Stimulated activated CD4-positive, alpha-beta T cell treated with anti-CD3 and anti-CD28 coated beads, Interleukin-2, amount 100 ng/mL, for 48 hours (primary cell): ENCODE data around the gene CTIF.

Experiments used
- DNase-seq, 2 donors: peaks; one replicate each; pipeline ENCODE4 v3.0.0-alpha.2; 2020

The CTIF gene

DNA sequence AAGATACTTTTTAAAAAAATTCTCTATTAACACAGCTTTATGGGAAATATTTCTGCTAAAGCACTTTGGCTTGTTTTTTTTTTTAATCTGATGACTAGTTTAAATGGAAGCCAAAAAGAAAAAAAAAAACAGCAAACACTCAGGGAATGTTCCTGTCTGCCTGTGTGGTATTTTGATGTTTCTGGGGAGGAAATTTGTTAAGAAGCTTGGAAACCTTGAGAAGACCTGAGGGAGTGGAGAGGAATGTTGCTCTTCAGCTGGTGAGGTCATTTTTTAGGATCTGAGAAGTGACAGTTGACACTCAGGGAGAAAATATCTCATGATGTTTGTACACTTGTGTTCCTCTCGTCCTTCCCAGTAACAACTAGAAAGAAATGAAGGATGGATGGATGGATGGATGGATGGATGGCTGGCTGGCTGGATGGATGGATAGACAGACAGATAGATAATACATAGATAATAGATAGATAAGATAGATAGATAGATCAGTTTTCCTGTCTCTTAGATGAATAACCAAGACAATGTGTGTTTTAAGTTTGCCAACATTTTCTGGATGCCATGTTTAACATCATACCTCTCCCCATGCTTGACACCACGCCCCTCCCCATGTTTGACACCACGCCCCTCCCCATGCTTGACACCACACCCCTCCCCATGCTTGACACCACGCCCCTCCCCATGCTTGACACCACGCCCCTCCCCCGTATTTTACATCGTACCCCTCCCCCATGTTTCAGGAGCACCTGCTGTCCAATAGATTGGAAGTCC, 84.8 kb downstream of the CTIF start:
- DNase-seq = no peak

DNA sequence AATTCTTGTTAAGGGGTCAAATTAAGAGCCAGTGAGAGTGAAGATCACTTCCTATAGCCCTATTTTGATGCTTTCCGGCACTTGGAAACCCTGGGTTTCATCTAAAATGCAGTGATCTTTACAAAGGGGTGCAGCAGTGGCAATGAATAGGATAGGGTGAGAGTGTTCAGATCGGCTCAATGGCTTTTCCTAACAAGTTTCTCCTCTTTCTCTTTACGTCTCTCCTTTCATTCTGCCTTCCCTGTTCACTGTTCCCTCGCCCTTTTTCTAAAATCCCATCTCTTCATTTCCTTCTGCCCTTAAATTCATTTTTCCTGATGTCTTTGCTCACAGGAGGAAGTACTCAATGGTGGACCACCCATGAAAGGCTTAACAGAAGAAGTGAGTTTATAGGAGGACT, 86.0 kb downstream of the CTIF start:
- no peak for DNase-seq

DNA sequence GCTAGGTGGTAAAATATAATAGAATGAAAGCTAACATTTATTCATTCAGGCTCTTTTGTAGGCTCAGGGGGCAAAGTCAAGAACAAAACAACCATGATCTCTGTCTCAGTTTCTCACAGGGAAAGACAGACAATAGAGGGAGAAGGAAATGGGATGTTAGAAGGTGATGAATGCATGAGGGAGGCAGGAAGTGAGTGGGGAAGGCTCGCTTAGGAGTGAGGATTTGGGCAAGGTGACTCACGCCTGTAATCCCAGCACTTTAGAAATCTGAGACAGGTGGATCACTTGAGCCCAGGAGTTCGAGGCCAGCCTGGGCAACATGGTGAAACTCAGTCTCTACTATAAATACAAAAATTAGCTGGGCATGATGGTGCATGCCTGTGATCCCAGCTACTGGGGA, 88.4 kb downstream of the CTIF start:
- DNase-seq = no peak

DNA sequence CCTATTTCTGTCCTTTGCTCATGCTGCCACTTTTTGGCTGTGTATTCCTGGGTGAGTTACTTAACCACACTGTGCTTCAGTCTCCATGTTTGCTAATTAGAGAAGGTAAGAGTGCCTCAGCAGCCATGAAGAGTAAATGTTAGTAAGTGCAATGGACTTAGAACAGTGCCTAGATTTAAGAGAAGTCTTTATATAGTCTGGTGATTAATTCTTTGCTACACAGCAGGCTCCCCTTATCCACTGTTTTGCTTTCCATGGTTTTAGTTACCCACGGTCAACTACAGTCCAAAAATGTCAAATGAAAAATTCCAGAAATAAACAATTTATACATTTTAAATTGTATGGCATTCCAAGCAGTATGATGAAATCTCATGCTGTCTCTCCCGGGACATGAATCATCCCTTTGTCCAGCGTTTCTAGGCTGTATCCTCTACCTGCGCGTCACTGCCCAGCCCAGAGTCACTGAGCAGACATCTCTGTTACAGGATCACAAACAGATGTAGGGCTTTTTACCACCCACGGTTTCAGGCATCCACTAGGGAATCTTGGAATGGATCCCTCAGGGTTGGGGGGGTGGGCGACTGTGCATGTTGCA, 91.0 kb downstream of the CTIF start:
- DNase-seq = no peak

DNA sequence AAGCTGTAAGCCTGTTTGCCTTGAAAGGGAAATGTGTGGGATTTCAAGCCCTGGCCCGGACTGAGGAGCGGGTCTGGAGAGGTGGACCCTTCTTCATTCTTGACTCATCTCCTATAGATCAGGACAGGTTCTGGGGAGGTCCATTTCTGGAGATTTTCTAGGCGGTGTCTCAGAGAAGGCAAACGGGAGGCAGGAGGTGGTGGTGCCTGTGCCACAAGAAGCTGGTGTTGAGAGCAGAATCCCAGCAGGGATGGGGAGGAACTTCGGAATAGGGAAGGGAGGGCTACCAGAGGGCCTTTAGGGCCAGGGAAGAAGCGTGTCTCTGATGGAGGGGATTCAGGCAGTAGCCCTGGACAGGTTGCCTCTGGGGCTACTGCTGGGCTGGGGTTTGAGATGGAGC, 93.0 kb downstream of the CTIF start:
- DNase-seq = no peak

DNA sequence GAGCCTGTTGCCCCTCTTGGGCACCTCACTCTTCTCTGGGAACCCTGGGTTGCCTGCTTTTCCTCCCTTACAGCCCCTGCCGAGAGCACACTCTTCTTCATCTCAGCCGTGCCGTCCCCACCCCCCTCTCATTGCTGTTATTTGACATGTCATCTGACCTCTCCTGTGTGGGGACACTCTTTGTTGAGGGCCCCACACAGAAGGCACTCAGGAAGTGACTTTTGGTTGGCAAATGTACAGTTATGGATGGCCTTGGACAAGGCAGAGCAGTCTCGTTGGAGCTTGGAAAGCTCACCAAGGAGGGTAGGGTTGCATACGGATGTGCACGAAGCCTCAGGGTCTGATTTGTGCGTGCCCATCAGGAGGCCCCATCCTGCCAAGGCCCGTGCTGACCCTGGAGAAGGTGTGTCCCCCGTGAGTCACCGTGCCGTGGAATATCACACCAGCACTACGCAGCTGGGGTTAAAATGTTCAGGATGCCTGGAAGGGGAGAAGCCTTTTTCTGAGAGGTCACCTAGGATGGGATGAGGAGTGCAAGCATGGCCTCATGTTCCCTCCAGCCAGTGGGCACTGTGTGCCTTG, 93.9 kb downstream of the CTIF start:
- DNase-seq = no peak

DNA sequence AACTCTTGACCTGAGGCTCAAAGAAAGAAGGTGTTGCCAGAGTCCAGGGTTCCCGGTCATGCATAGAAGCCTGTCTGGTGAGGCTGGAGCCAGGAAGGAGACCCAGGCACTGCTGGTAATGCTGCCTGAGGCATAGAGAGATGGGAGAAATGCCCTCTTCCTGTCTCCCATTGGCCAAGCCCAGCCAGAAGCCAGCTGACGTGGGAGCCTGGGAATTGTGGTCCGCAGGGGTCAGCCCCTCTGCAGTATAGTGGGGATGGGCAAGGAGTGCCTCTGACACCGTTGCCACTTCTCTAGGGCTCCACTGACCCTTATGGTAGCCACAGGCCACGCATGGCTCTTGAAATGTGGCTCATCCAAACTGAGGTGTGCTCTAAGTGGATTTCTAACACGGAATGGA, 95.7 kb downstream of the CTIF start:
- no peak for DNase-seq

DNA sequence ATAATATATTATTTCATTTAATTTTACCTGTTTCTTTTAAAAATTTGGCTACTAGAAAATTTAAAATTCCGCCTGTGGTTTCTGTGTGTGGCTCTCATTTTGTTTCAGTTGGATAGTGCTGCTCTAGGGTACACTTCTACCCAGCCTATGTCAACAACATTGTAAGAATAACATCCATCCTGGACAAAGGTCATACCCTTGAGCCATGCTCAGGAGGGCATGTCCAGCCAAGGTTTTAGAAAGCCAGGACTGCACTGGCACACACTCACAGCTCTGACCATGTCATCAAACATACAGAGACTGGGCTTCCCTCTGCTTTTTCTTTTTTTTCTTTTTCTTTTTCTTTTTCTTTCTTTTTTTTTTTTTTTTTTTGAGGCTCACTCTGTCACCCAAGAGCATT, 96.1 kb downstream of the CTIF start:
- no peak for DNase-seq

DNA sequence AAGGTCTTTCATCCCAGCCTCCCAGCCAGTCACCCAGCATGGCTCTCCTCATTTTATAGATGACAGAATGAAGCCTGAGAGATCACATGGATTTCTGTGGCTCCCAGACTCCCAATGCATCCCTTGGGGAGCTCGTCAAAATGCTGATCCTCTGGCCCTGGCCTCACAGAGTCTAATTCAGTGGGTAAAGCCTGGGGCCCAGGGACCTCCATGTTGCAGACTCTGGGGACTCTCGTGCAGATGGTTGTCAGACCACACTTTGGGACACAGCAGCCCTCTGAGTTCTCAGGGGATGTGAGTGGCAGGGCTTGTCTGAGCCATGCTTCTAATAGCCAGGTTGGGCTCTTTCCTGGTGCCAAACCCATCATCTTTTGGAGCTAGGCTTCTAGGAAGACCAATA, 97.0 kb downstream of the CTIF start:
- no peak for DNase-seq

DNA sequence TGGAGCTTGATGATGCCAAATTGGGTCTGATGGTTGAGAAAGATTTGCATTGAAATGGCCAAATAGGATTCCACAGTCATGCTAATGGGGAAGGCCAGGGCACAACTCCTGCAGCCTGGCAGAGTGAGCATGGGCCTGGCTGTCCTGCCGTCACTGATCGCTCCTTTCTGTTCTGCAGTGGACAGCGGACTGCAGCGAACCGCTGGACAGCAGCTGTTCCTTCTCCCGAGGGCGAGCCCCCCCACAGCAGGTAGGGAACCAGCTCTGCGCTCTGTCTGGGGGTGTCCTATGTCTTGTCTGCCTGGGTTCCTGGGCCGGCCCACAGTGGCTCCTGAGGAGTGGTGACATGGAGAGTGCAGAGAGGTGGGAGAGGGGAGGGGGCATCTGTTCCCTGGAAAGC, 97.6 kb downstream of the CTIF start:
- no peak for DNase-seq

DNA sequence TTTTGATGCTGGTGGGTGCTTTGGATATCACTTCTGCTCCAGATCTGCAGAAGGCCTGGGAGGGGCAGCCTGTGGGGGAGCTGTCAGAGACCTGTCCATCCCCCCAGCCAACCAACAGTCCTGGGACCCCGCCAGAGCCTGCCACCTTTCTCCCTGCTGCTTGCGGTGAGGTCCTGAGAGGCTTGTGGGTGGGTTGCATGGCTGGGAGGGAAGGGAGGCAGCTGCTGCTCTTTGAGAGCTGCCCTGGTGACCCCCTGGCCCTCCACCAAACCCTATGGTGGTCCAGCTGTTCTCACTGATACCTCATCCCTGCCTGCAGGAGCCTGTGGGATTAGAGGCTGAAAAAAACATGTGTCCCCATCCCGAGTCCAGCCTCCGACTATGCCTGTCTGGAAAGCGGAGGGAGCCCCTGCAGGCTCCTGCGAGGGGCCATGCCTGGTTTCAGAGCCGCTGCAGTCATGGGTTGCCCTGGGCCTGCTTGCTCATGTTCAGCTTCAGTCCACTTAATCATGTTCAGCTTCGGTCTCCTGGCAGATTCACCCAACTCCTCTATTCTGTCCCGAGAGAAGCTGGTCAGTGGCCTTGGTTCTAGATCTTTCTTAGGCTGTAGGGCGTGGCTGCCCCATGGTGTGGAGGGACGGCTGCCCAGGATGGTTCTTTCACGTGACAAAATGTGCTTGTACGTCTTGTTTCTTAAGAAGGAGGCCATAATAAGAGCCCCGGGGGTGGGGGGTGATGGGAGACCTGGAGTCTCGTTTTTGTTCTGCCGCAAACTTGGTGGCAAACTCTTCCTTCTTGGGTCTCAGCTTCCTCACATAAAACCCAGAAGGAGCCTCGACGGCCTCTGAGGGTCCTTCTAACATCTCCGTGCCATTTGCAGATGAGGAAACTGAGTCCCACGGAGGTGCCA, 98.5 kb downstream of the CTIF start:
- DNase-seq = no peak

DNA sequence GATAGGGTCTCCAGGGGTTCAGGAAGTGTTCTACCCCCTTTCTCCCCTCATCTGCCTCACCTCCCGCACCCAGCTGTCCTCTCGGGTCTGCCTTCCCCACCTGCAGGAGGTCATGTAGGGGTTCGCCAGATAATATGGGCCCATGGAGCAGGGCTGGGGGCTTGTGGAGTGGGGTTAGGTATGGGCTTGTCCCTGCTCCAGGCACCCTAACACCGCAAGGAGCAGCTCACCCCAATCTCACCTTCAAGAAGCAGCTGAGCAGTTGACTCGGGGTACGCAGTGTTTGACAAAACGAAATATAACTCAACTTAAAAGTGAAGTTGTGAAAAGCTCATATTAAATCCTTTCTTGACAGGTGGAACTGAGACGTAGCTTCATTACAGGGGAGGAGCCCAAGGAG, 99.6 kb downstream of the CTIF start:
- no peak for DNase-seq

DNA sequence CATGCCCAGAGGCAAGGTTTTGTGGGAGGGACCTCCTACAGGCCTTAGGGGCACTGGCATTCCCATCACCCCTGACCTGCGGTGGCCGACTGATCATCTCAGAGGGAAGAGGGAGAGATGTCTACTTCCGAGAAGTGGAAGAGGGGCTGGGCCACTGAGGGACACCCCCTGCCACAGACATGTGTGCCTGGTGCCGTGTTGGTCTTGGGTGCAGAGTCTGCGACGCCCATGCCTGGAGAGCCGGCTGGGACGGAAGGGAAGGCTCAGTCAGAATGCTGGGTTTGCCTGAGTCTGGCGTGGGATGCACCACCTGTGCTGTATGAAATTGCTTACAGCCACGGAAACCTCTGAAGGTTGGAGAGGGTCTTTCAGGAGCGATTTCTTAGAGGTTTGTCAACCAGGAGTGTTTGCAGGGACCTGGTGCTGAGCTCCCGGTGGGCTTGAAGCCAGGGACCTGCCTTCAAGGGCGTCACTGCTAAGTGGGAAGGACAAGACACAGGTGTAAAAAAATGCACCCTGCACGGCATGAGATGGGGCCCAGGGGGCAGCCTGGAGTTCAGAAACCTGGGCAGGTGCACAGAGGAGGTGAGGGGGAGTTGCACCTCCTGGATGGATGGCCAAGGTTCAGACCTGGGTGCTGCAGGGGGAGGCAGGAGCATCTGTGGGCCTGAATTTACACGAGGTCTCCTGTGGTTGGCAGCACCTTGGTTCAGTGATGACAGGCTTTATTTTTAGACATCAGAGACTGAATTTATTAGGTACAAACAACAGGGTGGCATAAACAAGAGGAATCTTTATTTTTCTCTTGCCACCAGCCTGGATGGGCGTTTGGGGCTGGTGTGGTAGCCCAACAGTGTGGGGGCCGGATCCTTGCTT, 100.3 kb downstream of the CTIF start:
- no peak for DNase-seq

DNA sequence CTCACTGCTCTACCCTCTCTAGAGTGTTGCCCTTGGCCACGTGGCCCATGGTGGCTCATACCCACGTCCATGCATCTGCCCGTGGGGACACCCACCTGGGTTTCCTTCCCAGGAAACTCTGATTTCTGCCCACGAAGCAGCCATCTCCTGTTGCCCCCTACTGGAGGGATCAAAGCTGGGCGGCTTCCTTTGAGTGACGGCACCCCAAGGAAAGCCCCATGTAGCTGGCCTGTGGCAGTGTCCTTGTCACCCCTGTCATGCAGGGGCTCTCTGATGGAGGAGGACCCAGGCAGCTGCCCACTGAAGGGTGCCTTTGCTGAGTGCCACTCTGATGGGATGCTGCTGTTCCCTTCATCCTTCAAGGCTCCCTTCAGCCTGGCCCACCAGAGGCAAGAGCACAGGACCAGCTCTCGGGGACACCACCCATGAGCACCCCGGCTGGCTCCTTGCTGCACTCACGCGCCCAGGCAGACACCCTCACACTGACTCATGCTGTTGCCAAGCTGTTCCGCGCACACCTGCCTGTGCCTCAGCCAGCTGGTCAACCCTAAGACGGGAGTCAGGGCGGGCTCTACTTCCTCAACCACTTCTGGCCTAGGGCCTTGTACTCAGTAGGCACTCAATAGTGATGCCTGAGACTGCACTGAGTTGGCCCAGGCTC, 101.1 kb downstream of the CTIF start:
- DNase-seq = no peak

DNA sequence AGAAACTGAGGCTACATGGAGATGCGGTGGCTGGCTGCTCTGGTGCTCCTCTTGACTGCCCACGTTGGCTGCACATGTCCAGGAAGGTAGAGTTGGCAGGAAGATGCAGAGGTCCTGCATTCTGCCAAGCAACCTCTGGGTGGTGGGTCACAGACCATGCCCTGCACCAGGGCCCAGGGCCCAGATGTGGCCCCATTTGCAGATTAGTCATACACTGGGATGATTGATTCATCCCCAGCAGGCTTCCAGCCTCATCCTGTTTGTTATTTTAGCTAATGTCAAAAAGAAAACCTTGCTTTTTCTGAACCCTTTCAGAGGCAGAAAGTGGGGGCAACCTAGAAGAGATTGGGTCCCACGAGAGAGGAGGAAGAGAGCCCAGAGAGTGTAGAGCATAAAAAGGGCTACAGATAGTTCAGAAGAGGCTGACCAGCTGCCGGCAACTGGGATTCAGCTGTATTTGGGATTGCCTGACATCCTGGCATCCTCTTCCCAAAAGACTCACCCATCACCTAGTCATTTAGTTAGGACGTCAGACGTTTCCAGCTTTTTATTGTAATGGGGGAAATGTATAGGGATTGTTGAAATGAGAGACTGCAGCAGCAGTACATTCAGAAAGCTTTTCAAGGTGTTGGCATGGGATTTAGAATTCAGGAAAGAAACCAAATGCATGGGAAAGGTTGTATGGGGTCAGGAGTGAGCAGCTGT, 101.9 kb downstream of the CTIF start:
- no peak for DNase-seq

DNA sequence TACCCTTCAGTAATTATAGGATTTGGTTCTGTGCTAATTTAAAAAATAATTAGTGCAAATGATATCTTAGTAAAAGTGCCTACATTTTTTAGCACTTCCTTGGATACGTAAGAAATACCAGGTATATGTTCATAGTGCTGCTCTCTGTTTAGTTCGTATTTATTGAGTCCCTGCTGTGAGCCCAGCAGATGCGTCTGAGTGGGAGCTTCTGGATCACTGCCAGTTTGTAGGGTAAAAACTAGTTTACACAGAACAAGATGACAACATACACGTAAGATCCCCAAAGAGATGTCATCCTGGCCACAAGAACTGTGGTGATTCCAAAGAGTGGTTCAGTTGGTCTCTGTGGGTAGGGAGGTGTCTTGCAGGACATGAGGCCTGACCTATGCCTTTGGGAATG, 103.2 kb downstream of the CTIF start:
- DNase-seq = no peak

DNA sequence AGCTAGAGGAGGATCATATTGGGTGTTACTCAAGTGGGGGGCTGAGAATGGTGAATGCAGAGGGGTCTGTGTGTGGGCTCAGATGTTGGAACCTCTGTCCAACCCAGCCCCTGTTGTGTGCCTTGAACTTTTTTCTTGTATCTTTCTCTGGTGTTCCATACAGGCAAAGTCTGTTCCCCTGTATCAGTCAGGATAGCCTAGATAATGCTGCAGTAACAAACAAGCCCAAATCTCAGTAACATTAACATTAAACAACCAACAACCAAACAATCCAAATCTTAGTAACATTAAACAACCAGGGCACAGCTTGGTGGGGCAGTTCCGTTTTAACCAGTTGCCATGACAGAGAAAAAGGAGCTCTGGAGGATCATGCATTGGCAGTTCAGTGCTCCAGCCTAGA, 103.7 kb downstream of the CTIF start:
- no peak for DNase-seq

DNA sequence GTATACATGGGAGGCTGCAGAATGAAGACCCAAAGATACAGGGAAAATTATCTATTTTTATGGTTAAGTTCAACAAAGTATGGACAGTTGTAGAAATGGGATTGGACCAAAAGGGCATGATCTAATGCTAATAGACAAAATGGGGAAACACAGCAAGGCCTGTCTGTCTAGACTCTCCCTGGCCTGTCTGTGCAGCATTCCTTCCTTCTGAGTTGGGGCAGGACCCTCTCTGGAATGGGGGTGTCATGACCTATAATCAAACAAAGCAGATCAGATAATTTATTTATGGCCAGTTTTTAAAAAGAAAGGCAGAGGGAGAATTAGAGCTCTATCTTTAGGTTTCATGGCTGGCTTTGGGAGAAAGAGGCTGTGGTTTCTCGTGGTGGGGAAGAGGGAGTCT, 104.4 kb downstream of the CTIF start:
- no peak for DNase-seq

DNA sequence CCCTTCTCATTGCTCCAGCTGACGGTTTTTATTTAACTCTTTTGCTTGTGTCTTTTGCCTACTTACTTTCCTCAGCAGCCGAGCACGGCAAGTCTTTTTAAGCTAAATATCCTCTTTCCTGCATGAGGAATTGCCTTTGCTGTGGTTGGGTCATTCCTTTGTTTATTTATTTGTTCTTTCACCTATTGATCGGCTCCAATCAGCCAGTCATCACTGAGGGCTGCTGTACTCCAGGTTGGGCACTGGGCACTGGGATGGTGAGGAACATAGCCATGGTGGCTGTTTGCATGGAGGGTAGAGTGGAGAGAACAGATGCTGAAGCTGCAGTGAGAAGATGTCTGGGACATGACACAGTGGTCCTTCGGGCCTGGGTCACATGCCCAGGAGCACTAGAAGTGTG, 105.2 kb downstream of the CTIF start:
- no peak for DNase-seq

DNA sequence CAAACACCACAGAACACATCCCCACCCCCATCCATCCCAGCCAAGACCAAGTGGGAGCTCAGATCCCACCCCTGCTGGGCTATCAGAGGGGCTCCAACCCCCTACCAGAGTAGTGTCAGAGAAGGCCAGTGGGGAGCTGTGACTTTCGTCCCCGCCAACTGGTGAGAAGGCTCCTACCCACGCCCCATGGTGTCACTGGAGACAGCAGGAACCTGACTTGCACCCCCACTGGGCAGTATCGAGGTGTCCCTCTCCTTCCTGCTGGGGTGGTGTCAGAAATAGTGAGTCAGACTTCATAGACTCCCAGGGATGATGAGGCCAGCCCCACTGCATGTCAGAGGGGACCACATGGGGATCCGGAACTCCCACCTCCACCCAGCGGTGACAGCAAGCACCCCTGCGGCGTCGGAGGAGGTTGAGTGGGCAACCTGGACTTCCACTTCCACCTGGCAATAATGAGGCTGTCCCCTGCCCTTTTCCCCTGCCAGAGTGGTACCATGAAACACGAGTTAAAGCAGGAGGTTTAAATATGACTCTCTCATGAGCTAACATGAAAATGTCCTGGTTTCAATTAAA, 106.7 kb downstream of the CTIF start:
- DNase-seq = no peak

DNA sequence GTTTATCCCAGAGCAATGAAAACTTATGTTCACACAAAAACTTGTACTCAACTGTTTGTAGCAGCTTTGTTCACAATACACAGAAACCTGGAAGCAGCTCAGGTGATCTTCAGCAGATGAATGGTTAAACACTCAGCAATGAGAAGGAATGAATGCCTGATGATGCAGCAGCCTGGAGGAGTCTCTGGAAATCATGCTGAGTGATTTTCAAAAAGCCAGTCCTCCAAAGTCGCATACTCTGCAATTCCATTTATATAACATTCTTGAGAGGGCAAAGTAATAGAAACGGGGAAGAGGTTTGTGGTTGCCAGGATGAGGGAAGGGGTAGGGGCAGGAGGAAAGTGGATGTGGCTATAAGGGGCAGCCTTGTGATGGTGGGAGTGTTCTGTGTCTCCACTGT, 108.1 kb downstream of the CTIF start:
- no peak for DNase-seq
